ENCODE measurements around the gene AP1S1.
"Not testable (repeated sequence)": the region's sequence is repeated elsewhere in the genome, so short reads cannot be mapped to it uniquely, and the experiment has no call there.

The AP1S1 gene

GRCh38 chr7:101200504-101200861 is 46.2 kb downstream of the AP1S1 start:
- H3K4me3 ChIP-seq (ENCODE audit: insufficient read depth, low read depth, low read length, poor library complexity, severe bottlenecking) = no peak overlapping the region
- peaks cover 23% of the 10 kb centered on the region for H3K27me3 ChIP-seq (replicated peaks; ENCODE audit: control insufficient read depth, insufficient read depth, low read length, poor library complexity, severe bottlenecking)
- H3K27ac ChIP-seq (ENCODE audit: insufficient read depth, low read length, poor library complexity, severe bottlenecking) = no peak overlapping the region

DNA sequence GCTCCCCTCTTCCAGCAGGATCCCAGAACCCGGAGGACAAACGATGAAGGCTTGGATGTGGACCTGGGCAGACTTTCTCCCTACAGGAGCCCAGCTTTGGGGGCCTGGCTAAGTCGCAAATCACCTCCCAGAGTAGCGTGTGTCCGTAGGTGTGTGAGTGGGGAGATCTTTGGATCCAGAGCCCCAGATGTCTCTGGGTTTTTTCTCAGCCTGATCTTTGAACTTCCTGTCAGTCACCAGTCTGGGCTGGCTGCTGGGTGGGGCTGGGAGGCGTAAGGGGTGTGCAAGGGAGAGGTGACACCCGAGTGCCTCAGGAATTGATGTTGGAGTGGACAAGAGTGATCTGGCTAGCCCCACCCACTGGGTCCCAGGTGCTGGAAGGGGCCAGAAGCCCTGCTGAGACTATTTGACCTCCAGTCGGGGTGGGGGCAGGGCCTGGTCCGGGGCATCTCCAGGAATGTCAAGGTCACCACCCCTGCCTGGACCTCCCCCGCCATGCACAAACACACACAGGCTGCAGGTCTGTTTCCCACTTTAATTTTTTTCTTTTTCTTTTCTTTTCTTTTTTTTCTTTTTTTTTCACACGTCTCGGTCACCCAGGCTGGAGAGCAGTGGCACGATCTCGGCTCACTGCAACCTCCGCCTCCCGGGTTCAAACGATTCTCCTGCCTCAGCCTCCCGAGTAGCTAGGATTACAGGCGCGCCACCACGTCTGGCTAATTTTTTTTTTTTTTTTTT is 46.8 kb downstream of the AP1S1 start, which contains the start of gene MOGAT3:
TSS of gene MOGAT3 (minus strand) at position 175 of the 738 bp plus-strand sequence. CDS start 182 bp downstream, outside the sequence.
- no peak for DNase-seq
- no peak within 1 kb of the TSS for H3K4me3 ChIP-seq (ENCODE audit: insufficient read depth, low read depth, low read length, poor library complexity, severe bottlenecking)
- H3K27me3 ChIP-seq (replicated peaks; ENCODE audit: control insufficient read depth, insufficient read depth, low read length, poor library complexity, severe bottlenecking) = peaks cover 23% of the 10 kb centered on the region

More at GRCh38 chr7:101200504-101200861, 46.2 kb downstream of the AP1S1 start:
- Histone ChIP-seq H3K9me3 (ENCODE audit: control insufficient read depth, low read length) (no peaks in the 10 kb centered on the region), H3K36me3 (ENCODE audit: control insufficient read depth, insufficient read depth, low read length) (no peaks in the 10 kb centered on the region), H3K4me1 (ENCODE audit: control insufficient read depth, insufficient read depth, low read length, poor library complexity, severe bottlenecking) (peaks cover 5% of the 10 kb centered on the region)
- DNase-seq = no peak

GRCh38 chr7:101201695-101202602 is 47.7 kb downstream of the AP1S1 start:
- Histone ChIP-seq H3K4me3 (ENCODE audit: insufficient read depth, low read depth, low read length, poor library complexity, severe bottlenecking) (no peak overlapping the region), H3K27me3 (replicated peaks; ENCODE audit: control insufficient read depth, insufficient read depth, low read length, poor library complexity, severe bottlenecking) (peaks cover 23% of the 10 kb centered on the region), H3K27ac (ENCODE audit: insufficient read depth, low read length, poor library complexity, severe bottlenecking) (no peak overlapping the region), H3K36me3 (ENCODE audit: control insufficient read depth, insufficient read depth, low read length) (peaks cover 6% of the 10 kb centered on the region), H3K4me1 (ENCODE audit: control insufficient read depth, insufficient read depth, low read length, poor library complexity, severe bottlenecking) (peaks cover 5% of the 10 kb centered on the region), H3K9me3 (ENCODE audit: control insufficient read depth, low read length) (no peaks in the 10 kb centered on the region)
- DNase-seq = no peak

More for the DNA sequence above, 46.8 kb downstream of the AP1S1 start, which contains the start of gene MOGAT3:
- Histone ChIP-seq H3K4me1 (ENCODE audit: control insufficient read depth, insufficient read depth, low read length, poor library complexity, severe bottlenecking) (peaks cover 5% of the 10 kb centered on the region), H3K36me3 (ENCODE audit: control insufficient read depth, insufficient read depth, low read length) (peaks cover under 1% of the 10 kb centered on the region), H3K27ac (ENCODE audit: insufficient read depth, low read length, poor library complexity, severe bottlenecking) (no peak within 1 kb of the TSS), H3K9me3 (ENCODE audit: control insufficient read depth, low read length) (no peaks in the 10 kb centered on the region)

DNA sequence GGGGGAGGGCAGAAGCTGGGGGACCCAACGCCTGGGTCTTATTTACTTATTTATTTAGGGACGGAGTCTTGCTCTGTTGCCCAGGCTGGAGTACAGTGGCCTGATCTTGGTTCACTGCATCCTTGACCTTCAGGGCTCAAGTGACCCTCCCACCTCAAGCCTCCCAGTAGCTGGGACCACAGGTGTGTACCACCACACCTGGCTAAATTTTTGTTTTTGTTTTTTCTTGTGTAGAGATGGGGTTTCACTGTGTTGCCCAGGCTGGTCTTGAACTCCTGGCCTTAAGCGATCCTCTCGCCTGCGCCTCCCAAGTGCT is 48.3 kb downstream of the AP1S1 start:
- Histone ChIP-seq H3K9me3 (ENCODE audit: control insufficient read depth, low read length) (no peaks in the 10 kb centered on the region), H3K27me3 (replicated peaks; ENCODE audit: control insufficient read depth, insufficient read depth, low read length, poor library complexity, severe bottlenecking) (peaks cover 23% of the 10 kb centered on the region), H3K27ac (ENCODE audit: insufficient read depth, low read length, poor library complexity, severe bottlenecking) (no peak overlapping the region), H3K4me1 (ENCODE audit: control insufficient read depth, insufficient read depth, low read length, poor library complexity, severe bottlenecking) (peaks cover 5% of the 10 kb centered on the region), H3K4me3 (ENCODE audit: insufficient read depth, low read depth, low read length, poor library complexity, severe bottlenecking) (no peak overlapping the region), H3K36me3 (ENCODE audit: control insufficient read depth, insufficient read depth, low read length) (peaks cover 6% of the 10 kb centered on the region)
- DNase-seq = no peak

GRCh38 chr7:101203740-101204738 is 49.8 kb downstream of the AP1S1 start:
- peaks cover 23% of the 10 kb centered on the region for H3K27me3 ChIP-seq (replicated peaks; ENCODE audit: control insufficient read depth, insufficient read depth, low read length, poor library complexity, severe bottlenecking)
- H3K4me1 ChIP-seq (ENCODE audit: control insufficient read depth, insufficient read depth, low read length, poor library complexity, severe bottlenecking); H3K9me3 ChIP-seq (ENCODE audit: control insufficient read depth, low read length); H3K27ac ChIP-seq (ENCODE audit: insufficient read depth, low read length, poor library complexity, severe bottlenecking): not testable (repeated sequence)
- H3K4me3 ChIP-seq (ENCODE audit: insufficient read depth, low read depth, low read length, poor library complexity, severe bottlenecking) = peak overlapping the region; percentile 32
- DNase-seq = peak in 1 of 3 donors; percentile 18
- peaks cover 11% of the 10 kb centered on the region for H3K36me3 ChIP-seq (ENCODE audit: control insufficient read depth, insufficient read depth, low read length)

GRCh38 chr7:101205901-101206664 is 51.8 kb downstream of the AP1S1 start:
- DNase-seq = no peak
- H3K4me1 ChIP-seq (ENCODE audit: control insufficient read depth, insufficient read depth, low read length, poor library complexity, severe bottlenecking) = peaks cover 5% of the 10 kb centered on the region
- H3K36me3 ChIP-seq (ENCODE audit: control insufficient read depth, insufficient read depth, low read length) = peaks cover 13% of the 10 kb centered on the region
- H3K4me3 ChIP-seq (ENCODE audit: insufficient read depth, low read depth, low read length, poor library complexity, severe bottlenecking) = no peak overlapping the region
- no peak overlapping the region for H3K27ac ChIP-seq (ENCODE audit: insufficient read depth, low read length, poor library complexity, severe bottlenecking)
- no peaks in the 10 kb centered on the region for H3K9me3 ChIP-seq (ENCODE audit: control insufficient read depth, low read length)
- H3K27me3 ChIP-seq (replicated peaks; ENCODE audit: control insufficient read depth, insufficient read depth, low read length, poor library complexity, severe bottlenecking) = peaks cover 11% of the 10 kb centered on the region

GRCh38 chr7:101206665-101207042 is 52.4 kb downstream of the AP1S1 start:
- peaks cover 4% of the 10 kb centered on the region for H3K4me1 ChIP-seq (ENCODE audit: control insufficient read depth, insufficient read depth, low read length, poor library complexity, severe bottlenecking)
- H3K9me3 ChIP-seq (ENCODE audit: control insufficient read depth, low read length) = no peaks in the 10 kb centered on the region
- H3K27ac ChIP-seq (ENCODE audit: insufficient read depth, low read length, poor library complexity, severe bottlenecking) = no peak overlapping the region
- DNase-seq = no peak
- no peak overlapping the region for H3K4me3 ChIP-seq (ENCODE audit: insufficient read depth, low read depth, low read length, poor library complexity, severe bottlenecking)
- peaks cover 18% of the 10 kb centered on the region for H3K36me3 ChIP-seq (ENCODE audit: control insufficient read depth, insufficient read depth, low read length)
- H3K27me3 ChIP-seq (replicated peaks; ENCODE audit: control insufficient read depth, insufficient read depth, low read length, poor library complexity, severe bottlenecking) = peaks cover 7% of the 10 kb centered on the region

DNA sequence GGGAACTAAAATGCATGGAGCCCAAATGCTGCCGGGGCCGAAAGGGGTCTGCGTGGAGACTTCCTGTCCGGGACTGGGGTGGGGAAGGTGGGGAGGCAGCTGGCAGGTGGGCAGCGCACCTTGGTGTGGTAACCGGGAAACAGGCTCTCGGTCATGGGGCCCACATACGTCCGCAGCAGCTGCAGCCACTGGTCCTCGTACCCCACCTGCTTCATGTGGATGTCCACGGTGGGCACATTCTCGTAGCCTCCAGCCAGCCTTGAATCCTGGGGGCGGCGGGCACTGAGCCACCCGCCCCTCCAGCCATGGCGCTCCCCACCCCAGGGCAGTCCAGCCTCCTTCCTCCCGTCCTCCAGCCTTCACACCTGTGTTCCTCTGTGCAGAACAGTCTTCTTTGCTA is 53.2 kb downstream of the AP1S1 start:
- no peak overlapping the region for H3K27ac ChIP-seq (ENCODE audit: insufficient read depth, low read length, poor library complexity, severe bottlenecking)
- peaks cover 3% of the 10 kb centered on the region for H3K27me3 ChIP-seq (replicated peaks; ENCODE audit: control insufficient read depth, insufficient read depth, low read length, poor library complexity, severe bottlenecking)
- no peak overlapping the region for H3K4me3 ChIP-seq (ENCODE audit: insufficient read depth, low read depth, low read length, poor library complexity, severe bottlenecking)
- no peak for DNase-seq
- no peaks in the 10 kb centered on the region for H3K9me3 ChIP-seq (ENCODE audit: control insufficient read depth, low read length)
- no peaks in the 10 kb centered on the region for H3K4me1 ChIP-seq (ENCODE audit: control insufficient read depth, insufficient read depth, low read length, poor library complexity, severe bottlenecking)
- H3K36me3 ChIP-seq (ENCODE audit: control insufficient read depth, insufficient read depth, low read length) = peaks cover 22% of the 10 kb centered on the region

DNA sequence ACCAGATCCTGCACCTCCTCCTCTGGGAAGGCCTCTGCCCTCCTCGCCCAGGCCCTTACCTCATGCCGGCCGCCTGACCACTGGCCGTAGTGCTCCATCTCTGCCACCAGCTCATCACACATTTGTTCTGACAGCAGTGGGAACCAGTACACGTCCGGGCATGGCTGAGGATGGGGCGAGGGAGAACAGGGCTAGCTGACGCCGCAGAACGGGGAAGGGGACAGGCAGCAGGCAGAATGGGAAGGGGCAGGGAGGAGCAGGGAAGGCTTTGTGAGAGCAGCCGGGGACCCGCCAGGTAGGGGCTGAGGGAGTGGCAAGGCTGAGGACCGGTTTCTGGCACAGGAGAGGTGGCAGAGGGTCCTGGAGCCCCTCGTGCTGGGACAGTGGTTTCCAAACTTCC is 54.5 kb downstream of the AP1S1 start:
- Histone ChIP-seq H3K9me3 (ENCODE audit: control insufficient read depth, low read length) (no peaks in the 10 kb centered on the region), H3K4me3 (ENCODE audit: insufficient read depth, low read depth, low read length, poor library complexity, severe bottlenecking) (no peak overlapping the region), H3K36me3 (ENCODE audit: control insufficient read depth, insufficient read depth, low read length) (peaks cover 25% of the 10 kb centered on the region), H3K27ac (ENCODE audit: insufficient read depth, low read length, poor library complexity, severe bottlenecking) (no peak overlapping the region), H3K27me3 (replicated peaks; ENCODE audit: control insufficient read depth, insufficient read depth, low read length, poor library complexity, severe bottlenecking) (no peaks in the 10 kb centered on the region), H3K4me1 (ENCODE audit: control insufficient read depth, insufficient read depth, low read length, poor library complexity, severe bottlenecking) (no peaks in the 10 kb centered on the region)
- DNase-seq = no peak
